22Rv1 (cell line): Measurements from ENCODE around the gene ATRNL1.

ENCODE experiments used
- ZFX ChIP-seq: fragments of 450-650 bp; IDR thresholded peaks from 2 replicates; pipeline ENCODE4 v1.6.1; 2017; ENCODE audit warnings: antibody characterized with exemption, borderline replicate concordance
- TF ChIP-seq, protein P1 (sequence below): fragments of 450-650 bp; IDR thresholded peaks from 2 replicates; pipeline ENCODE4 v1.5.1; 2017; ENCODE audit warnings: mild to moderate bottlenecking

DNA sequence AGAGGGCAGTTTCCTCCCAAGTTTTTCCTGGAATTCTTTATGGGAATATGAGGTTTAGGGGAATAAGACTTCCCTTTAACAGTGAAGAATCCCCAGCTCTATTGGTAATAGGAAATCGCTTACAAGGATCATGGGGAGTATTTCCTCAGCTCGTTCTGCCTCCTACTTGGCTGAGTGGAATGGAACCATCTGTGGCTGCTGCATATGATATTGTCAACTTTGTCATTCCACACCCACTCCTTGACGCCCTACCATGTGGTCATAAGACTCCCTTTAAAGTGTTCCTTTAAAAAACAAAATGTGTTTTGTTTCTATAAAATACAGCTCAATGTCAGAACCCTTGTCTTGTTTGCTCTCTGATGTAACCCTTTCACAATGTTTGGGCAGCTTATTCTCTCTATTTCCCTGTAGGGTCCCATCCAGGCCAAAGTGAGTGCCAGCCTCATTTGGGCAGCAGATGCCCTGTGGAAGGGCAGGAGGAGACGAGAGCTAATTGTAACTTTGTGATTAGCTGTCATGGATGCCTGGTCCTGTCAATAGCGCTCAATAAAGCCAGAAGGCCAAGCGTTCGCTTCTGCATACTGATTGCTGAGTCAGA, 33.8 kb upstream of the ATRNL1 start:
- TF ChIP-seq, protein P1, sequence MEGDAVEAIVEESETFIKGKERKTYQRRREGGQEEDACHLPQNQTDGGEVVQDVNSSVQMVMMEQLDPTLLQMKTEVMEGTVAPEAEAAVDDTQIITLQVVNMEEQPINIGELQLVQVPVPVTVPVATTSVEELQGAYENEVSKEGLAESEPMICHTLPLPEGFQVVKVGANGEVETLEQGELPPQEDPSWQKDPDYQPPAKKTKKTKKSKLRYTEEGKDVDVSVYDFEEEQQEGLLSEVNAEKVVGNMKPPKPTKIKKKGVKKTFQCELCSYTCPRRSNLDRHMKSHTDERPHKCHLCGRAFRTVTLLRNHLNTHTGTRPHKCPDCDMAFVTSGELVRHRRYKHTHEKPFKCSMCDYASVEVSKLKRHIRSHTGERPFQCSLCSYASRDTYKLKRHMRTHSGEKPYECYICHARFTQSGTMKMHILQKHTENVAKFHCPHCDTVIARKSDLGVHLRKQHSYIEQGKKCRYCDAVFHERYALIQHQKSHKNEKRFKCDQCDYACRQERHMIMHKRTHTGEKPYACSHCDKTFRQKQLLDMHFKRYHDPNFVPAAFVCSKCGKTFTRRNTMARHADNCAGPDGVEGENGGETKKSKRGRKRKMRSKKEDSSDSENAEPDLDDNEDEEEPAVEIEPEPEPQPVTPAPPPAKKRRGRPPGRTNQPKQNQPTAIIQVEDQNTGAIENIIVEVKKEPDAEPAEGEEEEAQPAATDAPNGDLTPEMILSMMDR: no peak
- TF ChIP-seq ZFX: no peak
